ENCODE results near the gene BABAM2. TPM values are rescaled to one million over a fixed set of nuclear protein-coding genes. Genes with fewer than 3 reads are reported as not detected.

BABAM2 gene
- total RNA-seq, 2 donors from 2014 or later = 36.4 to 40.9 TPM

DNA sequence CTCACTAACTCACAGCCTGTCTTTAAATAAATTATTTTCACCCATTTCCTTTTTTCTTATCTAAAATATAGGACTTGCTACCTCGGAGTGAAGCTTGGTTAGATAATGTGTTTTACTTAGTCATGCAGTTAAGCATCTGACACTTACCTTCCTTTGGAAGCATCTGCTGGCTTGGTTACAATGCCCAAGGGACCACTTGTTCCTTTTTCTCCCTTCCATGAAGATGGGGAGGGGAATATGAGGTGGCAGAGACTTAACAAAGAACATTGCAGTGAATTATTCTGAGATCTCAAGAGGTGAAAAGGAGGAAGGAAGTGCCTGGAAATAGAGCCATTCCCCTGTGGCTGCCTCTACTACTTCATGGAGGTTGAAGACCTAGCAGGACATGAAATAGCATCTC, 356.8 kb downstream of the BABAM2 start:
- Histone ChIP-seq H3K4me1 (ENCODE audit: control insufficient read depth, insufficient read depth, low read length) (no peaks in the 10 kb centered on the region), H3K27ac (ENCODE audit: low read depth, low read length) (no peak overlapping the region), H3K9me3 (ENCODE audit: control insufficient read depth, low read length) (no peaks in the 10 kb centered on the region), H3K27me3 (ENCODE audit: control insufficient read depth, insufficient read depth, low read length, poor library complexity, severe bottlenecking) (no peaks in the 10 kb centered on the region), H3K9ac (ENCODE audit: extremely low read depth, low read length, poor library complexity, severe bottlenecking) (no peak overlapping the region), H3K36me3 (ENCODE audit: control insufficient read depth, insufficient read depth, low read length) (no peaks in the 10 kb centered on the region), H3K4me3 (ENCODE audit: low read length) (no peak overlapping the region)
- Mint-ChIP-seq H3K9me3 (no peaks in the 10 kb centered on the region), H3K27ac (no peak overlapping the region), H3K36me3 (ENCODE audit: low read depth) (no peaks in the 10 kb centered on the region), H3K27me3 (ENCODE audit: insufficient read depth) (no peaks in the 10 kb centered on the region), H3K4me1 (no peaks in the 10 kb centered on the region), H3K4me3 (no peak overlapping the region)
- TF ChIP-seq, protein P1, sequence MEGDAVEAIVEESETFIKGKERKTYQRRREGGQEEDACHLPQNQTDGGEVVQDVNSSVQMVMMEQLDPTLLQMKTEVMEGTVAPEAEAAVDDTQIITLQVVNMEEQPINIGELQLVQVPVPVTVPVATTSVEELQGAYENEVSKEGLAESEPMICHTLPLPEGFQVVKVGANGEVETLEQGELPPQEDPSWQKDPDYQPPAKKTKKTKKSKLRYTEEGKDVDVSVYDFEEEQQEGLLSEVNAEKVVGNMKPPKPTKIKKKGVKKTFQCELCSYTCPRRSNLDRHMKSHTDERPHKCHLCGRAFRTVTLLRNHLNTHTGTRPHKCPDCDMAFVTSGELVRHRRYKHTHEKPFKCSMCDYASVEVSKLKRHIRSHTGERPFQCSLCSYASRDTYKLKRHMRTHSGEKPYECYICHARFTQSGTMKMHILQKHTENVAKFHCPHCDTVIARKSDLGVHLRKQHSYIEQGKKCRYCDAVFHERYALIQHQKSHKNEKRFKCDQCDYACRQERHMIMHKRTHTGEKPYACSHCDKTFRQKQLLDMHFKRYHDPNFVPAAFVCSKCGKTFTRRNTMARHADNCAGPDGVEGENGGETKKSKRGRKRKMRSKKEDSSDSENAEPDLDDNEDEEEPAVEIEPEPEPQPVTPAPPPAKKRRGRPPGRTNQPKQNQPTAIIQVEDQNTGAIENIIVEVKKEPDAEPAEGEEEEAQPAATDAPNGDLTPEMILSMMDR (conservative IDR thresholded peaks at IDR 0.05) = no peak
- DNase-seq = no peak
- WGBS, 2 experiments (ENCODE audit: insufficient coverage in 1 of 2, insufficient read length in 1 of 2) = 88% methylated on average over 1 of the region's 1 CpG; no CpG with 5 or more reads in 1 of the 2 experiments

DNA sequence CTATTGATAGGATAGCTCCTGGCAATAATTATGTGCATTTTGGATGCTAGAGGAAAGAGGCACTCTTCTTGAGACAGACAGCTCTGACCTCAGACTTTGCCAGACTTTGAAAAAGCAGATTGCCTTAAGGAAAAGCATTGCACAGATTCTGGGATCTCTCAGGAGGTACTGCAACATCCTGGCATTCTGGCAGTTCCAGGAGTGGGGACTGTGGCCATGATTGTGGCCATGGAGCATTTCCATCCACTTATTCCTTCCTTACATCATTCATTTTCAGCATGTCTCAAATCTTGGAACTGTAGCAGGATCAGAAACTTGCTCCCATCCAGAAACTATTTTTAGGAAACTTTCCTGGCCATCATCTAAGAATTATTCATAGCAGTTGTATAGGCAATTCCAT, 357.2 kb downstream of the BABAM2 start:
- Mint-ChIP-seq H3K4me1 (no peaks in the 10 kb centered on the region), H3K9me3 (no peaks in the 10 kb centered on the region), H3K27me3 (ENCODE audit: insufficient read depth) (no peaks in the 10 kb centered on the region), H3K27ac (no peak overlapping the region), H3K36me3 (ENCODE audit: low read depth) (no peaks in the 10 kb centered on the region), H3K4me3 (no peak overlapping the region)
- no peak for DNase-seq
- H3K4me3 ChIP-seq (ENCODE audit: low read length) = no peak overlapping the region
- no peaks in the 10 kb centered on the region for H3K9me3 ChIP-seq (ENCODE audit: control insufficient read depth, low read length)
- no peak overlapping the region for H3K9ac ChIP-seq (ENCODE audit: extremely low read depth, low read length, poor library complexity, severe bottlenecking)
- H3K4me1 ChIP-seq (ENCODE audit: control insufficient read depth, insufficient read depth, low read length) = no peaks in the 10 kb centered on the region
- no peaks in the 10 kb centered on the region for H3K27me3 ChIP-seq (ENCODE audit: control insufficient read depth, insufficient read depth, low read length, poor library complexity, severe bottlenecking)
- no peak overlapping the region for H3K27ac ChIP-seq (ENCODE audit: low read depth, low read length)
- TF ChIP-seq, protein P1 (conservative IDR thresholded peaks at IDR 0.05) = no peak
- no peaks in the 10 kb centered on the region for H3K36me3 ChIP-seq (ENCODE audit: control insufficient read depth, insufficient read depth, low read length)

DNA sequence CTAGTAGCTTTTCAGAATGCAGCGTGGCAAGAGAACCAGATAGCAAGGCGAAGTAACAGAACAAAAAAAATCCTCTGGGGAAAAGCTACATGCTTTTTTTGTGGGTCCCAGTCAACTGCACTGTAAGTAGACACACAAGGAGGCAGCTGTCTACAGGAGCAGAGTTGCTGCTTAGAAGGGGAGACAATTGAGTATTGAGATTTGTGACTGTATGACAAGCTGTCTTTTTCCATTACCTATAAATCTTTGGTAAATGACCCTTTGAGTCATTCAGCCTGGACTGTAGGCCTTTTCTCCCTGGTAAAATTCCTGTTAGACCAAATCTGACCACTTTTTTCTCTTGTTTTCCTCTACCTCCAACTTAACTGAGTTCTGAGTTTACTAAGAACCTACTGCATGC, 358.0 kb downstream of the BABAM2 start:
- Mint-ChIP-seq H3K4me3 (no peak overlapping the region), H3K9me3 (no peaks in the 10 kb centered on the region), H3K27ac (no peak overlapping the region), H3K27me3 (ENCODE audit: insufficient read depth) (no peaks in the 10 kb centered on the region), H3K4me1 (no peaks in the 10 kb centered on the region), H3K36me3 (ENCODE audit: low read depth) (no peaks in the 10 kb centered on the region)
- Histone ChIP-seq H3K27me3 (ENCODE audit: control insufficient read depth, insufficient read depth, low read length, poor library complexity, severe bottlenecking) (no peaks in the 10 kb centered on the region), H3K9me3 (ENCODE audit: control insufficient read depth, low read length) (no peaks in the 10 kb centered on the region), H3K4me1 (ENCODE audit: control insufficient read depth, insufficient read depth, low read length) (no peaks in the 10 kb centered on the region), H3K36me3 (ENCODE audit: control insufficient read depth, insufficient read depth, low read length) (no peaks in the 10 kb centered on the region), H3K4me3 (ENCODE audit: low read length) (no peak overlapping the region), H3K9ac (ENCODE audit: extremely low read depth, low read length, poor library complexity, severe bottlenecking) (no peak overlapping the region), H3K27ac (ENCODE audit: low read depth, low read length) (no peak overlapping the region)
- DNase-seq = no peak
- TF ChIP-seq, protein P1 (conservative IDR thresholded peaks at IDR 0.05) = no peak
- WGBS, 2 experiments (ENCODE audit: insufficient coverage in 1 of 2, insufficient read length in 1 of 2) = 82 to 90% methylated on average over 2 of the region's 2 CpGs

All from endodermal cell (in vitro differentiated cells).